Muscle layer of duodenum (tissue), 2 donors: ENCODE measurements around the gene INPP5D.

Source experiments
- H3K27ac ChIP-seq: one replicate; pipeline ENCODE4 v1.7.0; 2013; ENCODE audit warnings: mild to moderate bottlenecking, low read length
- H3K27me3 ChIP-seq: one replicate; pipeline ENCODE4 v1.7.0; 2013; ENCODE audit warnings: low read depth, mild to moderate bottlenecking, control low read depth, low read length
- H3K36me3 ChIP-seq, 2 donors: one replicate each; pipeline ENCODE4 v1.7.0; 2013; ENCODE audit warnings: low read length in 2 of 2, control low read depth in 1 of 2, mild to moderate bottlenecking in 1 of 2; ENCODE audit not compliant: insufficient read depth in 2 of 2, control insufficient read depth in 1 of 2
- H3K4me1 ChIP-seq, 2 donors: one replicate each; pipeline ENCODE4 v1.7.0; 2013; ENCODE audit warnings: low read length in 2 of 2, mild to moderate bottlenecking in 2 of 2, control low read depth in 1 of 2, moderate library complexity in 1 of 2; ENCODE audit not compliant: insufficient read depth in 2 of 2, control insufficient read depth in 1 of 2
- H3K4me3 ChIP-seq, 2 donors: one replicate each; pipeline ENCODE4 v1.7.0; 2013; ENCODE audit warnings: low read length in 2 of 2, low read depth in 1 of 2, mild to moderate bottlenecking in 1 of 2
- H3K9me3 ChIP-seq, 2 donors: one replicate each; pipeline ENCODE4 v1.7.0; 2013; ENCODE audit warnings: low read length in 2 of 2, control low read depth in 1 of 2, mild to moderate bottlenecking in 1 of 2; ENCODE audit not compliant: control insufficient read depth in 1 of 2
- donor health status: healthy.

The INPP5D gene

GRCh38 chr2:233255151-233255550 lies 195.0 kb downstream of the INPP5D start:
- Histone ChIP-seq H3K4me1 (peaks cover 17 to 24% of the 10 kb centered on the region in 2 donors), H3K9me3 (no peaks in the 10 kb centered on the region), H3K36me3 (peaks cover 23 to 28% of the 10 kb centered on the region in 2 donors), H3K4me3 (no peak overlapping the region), H3K27me3 (no peaks in the 10 kb centered on the region), H3K27ac (no peak overlapping the region)

DNA sequence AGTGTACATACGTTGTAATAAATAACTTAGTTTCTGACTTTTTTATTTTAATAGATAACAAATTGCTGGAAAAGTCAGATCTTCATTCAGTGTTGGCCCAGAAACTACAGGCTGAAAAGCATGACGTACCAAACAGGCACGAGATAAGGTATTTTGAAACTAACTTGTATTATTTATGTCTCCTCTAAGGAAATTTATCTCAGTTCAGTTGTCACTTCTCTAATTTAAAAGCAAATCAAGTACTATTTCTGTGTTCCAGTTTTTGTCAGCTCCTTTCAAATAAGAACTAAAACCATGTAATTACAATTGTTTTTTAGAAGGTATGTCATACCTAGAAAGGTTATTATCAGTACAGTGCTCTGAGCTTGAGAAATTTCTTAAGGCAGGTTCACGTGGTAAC lies 195.9 kb downstream of the INPP5D start:
- peaks cover 17 to 24% of the 10 kb centered on the region in 2 donors for H3K4me1 ChIP-seq
- H3K4me3 ChIP-seq = no peak overlapping the region
- no peaks in the 10 kb centered on the region for H3K9me3 ChIP-seq
- H3K27me3 ChIP-seq = no peaks in the 10 kb centered on the region
- no peak overlapping the region for H3K27ac ChIP-seq
- H3K36me3 ChIP-seq = peaks cover 27 to 37% of the 10 kb centered on the region in 2 donors
